Measurements from ENCODE around the gene PIP4P1. TPM values are rescaled to one million over a fixed set of nuclear protein-coding genes. Genes with fewer than 3 reads are reported as not detected.
A peak's percentile ranks its signal among the peaks of the same experiment; 100 is the strongest.

PIP4P1 gene
- polyA plus RNA-seq, 3 donors, result 19.4 to 106 (median 21.2) TPM

- DNase-seq, result peak in 2 of 3 donors; percentile 52 to 66
- H4K20me1 ChIP-seq (ENCODE audit: insufficient read depth, low read length), result peaks cover 57% of the 10 kb centered on the region
- H3K9me3 ChIP-seq (replicated peaks in 1 of 2; ENCODE audit: control insufficient read depth in 1 of 2, insufficient read depth in 1 of 2, low read length in 2 of 2), result no peaks in the 10 kb centered on the region
- H3K4me1 Mint-ChIP-seq, result peaks cover 55% of the 10 kb centered on the region
- H3K9me3 Mint-ChIP-seq, result no peaks in the 10 kb centered on the region
- no CpG with 5 or more reads among the region's 2 CpGs for WGBS (ENCODE audit: insufficient coverage)
- H3K4me1 ChIP-seq (ENCODE audit: control insufficient read depth in 1 of 2, insufficient read depth in 2 of 2, low read length in 2 of 2), result peaks cover 42 to 51% of the 10 kb centered on the region in 2 donors
- intact Hi-C loops (cut with micrococcal nuclease), result loop anchor here in 1 of 2 donors (10.0 kb wide), 1 partner anchor 212 kb away; the partner anchor contains the start of genes ANG and RNASE4
- no peaks in the 10 kb centered on the region for H3K27me3 Mint-ChIP-seq (ENCODE audit: low read depth in 3 of 3)
- H3K27me3 ChIP-seq (ENCODE audit: control insufficient read depth in 2 of 2, insufficient read depth in 2 of 2, low read length in 2 of 2), result no peaks in the 10 kb centered on the region
- no peak overlapping the region for H3K4me3 ChIP-seq (replicated peaks in 1 of 3; ENCODE audit: low read depth in 2 of 3, low read length in 3 of 3)
- H3K4me3 Mint-ChIP-seq, result peak overlapping the region in 1 of 2 donors; percentile 12
- H3K36me3 ChIP-seq (replicated peaks in 1 of 2; ENCODE audit: control insufficient read depth in 1 of 2, insufficient read depth in 2 of 2, low read length in 2 of 2), result peaks cover 54 to 59% of the 10 kb centered on the region in 2 donors
- H2AFZ ChIP-seq (ENCODE audit: insufficient read depth, low read depth, low read length, poor library complexity, severe bottlenecking), result no peak overlapping the region
- H3K4me2 ChIP-seq (replicated peaks; ENCODE audit: extremely low read depth, low read length, poor library complexity, severe bottlenecking), result no peak overlapping the region
- H3K27ac ChIP-seq (ENCODE audit: low read depth in 1 of 2, low read length in 2 of 2), result peak overlapping the region in 1 of 2 donors; percentile 60
- peak overlapping the region in 5 of 7 donors; percentile 31 to 99 (median 83) for H3K27ac Mint-ChIP-seq
- H3K79me2 ChIP-seq (ENCODE audit: insufficient read depth, low read length), result peaks cover 64% of the 10 kb centered on the region
- no peak for TF ChIP-seq CTCF (IDR thresholded peaks at IDR 0.05)
- H3K9ac ChIP-seq (ENCODE audit: insufficient read depth, low read length, poor library complexity, severe bottlenecking), result no peak overlapping the region
- H3K36me3 Mint-ChIP-seq, result peaks cover 64 to 68% of the 10 kb centered on the region in 2 donors
Observed at GRCh38 chr14:20472536-20473169, 11.4 kb upstream of the PIP4P1 start.

GRCh38 chr14:20470603-20470901 is 9.3 kb upstream of the PIP4P1 start:
- H3K4me3 ChIP-seq (replicated peaks in 1 of 3; ENCODE audit: low read depth in 2 of 3, low read length in 3 of 3), result peak overlapping the region; percentile 75 to 93 (median 87)
- H3K79me2 ChIP-seq (ENCODE audit: insufficient read depth, low read length), result peaks cover 59% of the 10 kb centered on the region
- peak overlapping the region; percentile 98 to 100 for H3K4me3 Mint-ChIP-seq
- peaks cover 52% of the 10 kb centered on the region for H4K20me1 ChIP-seq (ENCODE audit: insufficient read depth, low read length)
- DNase-seq, result no peak
- peak overlapping the region; percentile 87 for H3K4me2 ChIP-seq (replicated peaks; ENCODE audit: extremely low read depth, low read length, poor library complexity, severe bottlenecking)
- H3K27ac ChIP-seq (ENCODE audit: low read depth in 1 of 2, low read length in 2 of 2), result peak overlapping the region; percentile 97 to 100
- intact Hi-C loops (cut with micrococcal nuclease), result loop anchor here in 1 of 2 donors (10.0 kb wide), 1 partner anchor 214 kb away; the partner anchor contains the start of genes ANG and RNASE4
- no peaks in the 10 kb centered on the region for H3K27me3 Mint-ChIP-seq (ENCODE audit: low read depth in 3 of 3)
- TF ChIP-seq CTCF (IDR thresholded peaks at IDR 0.05), result no peak
- H3K27me3 ChIP-seq (ENCODE audit: control insufficient read depth in 2 of 2, insufficient read depth in 2 of 2, low read length in 2 of 2), result no peaks in the 10 kb centered on the region
- peaks cover 38 to 39% of the 10 kb centered on the region in 2 donors for H3K36me3 ChIP-seq (replicated peaks in 1 of 2; ENCODE audit: control insufficient read depth in 1 of 2, insufficient read depth in 2 of 2, low read length in 2 of 2)
- peak overlapping the region; percentile 100 for H3K9ac ChIP-seq (ENCODE audit: insufficient read depth, low read length, poor library complexity, severe bottlenecking)
- WGBS (ENCODE audit: insufficient coverage), result 0% methylated on average over 2 of the region's 2 CpGs
- peaks cover 26 to 35% of the 10 kb centered on the region in 2 donors for H3K4me1 ChIP-seq (ENCODE audit: control insufficient read depth in 1 of 2, insufficient read depth in 2 of 2, low read length in 2 of 2)
- H3K9me3 ChIP-seq (replicated peaks in 1 of 2; ENCODE audit: control insufficient read depth in 1 of 2, insufficient read depth in 1 of 2, low read length in 2 of 2), result no peaks in the 10 kb centered on the region
- no peaks in the 10 kb centered on the region for H3K9me3 Mint-ChIP-seq
- peaks cover 44 to 47% of the 10 kb centered on the region in 2 donors for H3K36me3 Mint-ChIP-seq
- no peak overlapping the region for H2AFZ ChIP-seq (ENCODE audit: insufficient read depth, low read depth, low read length, poor library complexity, severe bottlenecking)
- H3K27ac Mint-ChIP-seq, result peak overlapping the region; percentile 97 to 100 (median 99)
- H3K4me1 Mint-ChIP-seq, result peaks cover 36% of the 10 kb centered on the region
